ENCODE data around the gene MUC7.
"Not testable (repeated sequence)": the region's sequence is repeated elsewhere in the genome, so short reads cannot be mapped to it uniquely, and the experiment has no call there.

Gene MUC7

DNA sequence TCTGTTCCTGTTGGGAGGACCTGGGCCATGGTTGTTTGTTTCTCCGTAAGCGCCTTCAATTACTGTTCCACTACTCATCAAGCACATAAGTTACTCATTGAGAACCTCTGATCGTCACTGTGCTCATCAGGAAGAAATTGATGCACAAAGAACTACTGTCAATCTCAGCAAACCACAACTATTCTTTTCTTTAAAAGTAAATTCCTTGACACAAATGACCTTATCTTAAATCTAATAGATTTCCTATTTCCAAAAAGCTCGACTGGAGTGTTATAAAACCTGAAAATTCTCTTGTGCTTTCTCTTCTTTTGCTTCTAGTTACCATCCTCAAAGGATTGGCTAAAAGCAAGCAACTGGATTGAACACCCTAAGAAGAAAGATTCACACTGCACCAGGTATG is at the start of gene MUC7:
TSS of gene MUC7 (plus strand) at position 301 of the 400 bp plus-strand sequence. CDS start 1,825 bp downstream, outside the sequence.
- no peak for DNase-seq

DNA sequence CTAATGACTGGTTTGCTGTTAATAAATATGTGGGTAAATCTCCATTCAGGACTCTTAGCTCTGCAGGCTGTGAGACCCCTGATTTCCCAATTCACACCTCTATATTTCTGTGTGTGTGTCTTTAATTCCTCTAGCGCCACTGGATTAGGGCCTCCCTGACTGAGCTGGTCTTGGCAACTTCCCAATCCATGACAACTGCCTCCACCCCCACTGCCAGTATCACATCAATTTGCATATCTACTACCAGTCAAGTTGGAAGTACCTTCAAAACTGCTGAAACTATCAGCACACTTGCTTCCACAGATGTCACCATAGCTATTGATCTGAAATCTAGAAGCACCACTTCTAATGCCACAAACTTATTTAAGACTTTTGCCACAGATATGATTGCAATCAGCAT is 46.7 kb upstream of the MUC7 start:
- no peak for DNase-seq

DNA sequence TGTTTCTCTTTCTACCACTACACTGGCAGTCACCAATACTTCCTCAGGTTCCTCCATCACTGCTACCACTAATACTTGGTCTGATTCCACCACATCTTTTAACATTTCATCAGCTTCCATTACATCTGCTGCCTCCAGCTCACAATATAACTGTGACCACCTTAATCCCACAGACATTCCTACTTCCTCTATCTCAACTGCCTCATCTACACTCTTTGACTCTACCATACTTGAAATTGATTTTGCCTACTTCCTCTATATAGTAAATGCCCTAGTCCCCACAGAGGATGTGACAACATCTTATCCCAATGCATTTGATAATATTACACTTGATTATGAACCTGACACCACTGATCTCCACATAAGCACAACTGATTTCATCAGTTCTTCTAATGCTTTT is 45.2 kb upstream of the MUC7 start:
- no peak for DNase-seq

DNA sequence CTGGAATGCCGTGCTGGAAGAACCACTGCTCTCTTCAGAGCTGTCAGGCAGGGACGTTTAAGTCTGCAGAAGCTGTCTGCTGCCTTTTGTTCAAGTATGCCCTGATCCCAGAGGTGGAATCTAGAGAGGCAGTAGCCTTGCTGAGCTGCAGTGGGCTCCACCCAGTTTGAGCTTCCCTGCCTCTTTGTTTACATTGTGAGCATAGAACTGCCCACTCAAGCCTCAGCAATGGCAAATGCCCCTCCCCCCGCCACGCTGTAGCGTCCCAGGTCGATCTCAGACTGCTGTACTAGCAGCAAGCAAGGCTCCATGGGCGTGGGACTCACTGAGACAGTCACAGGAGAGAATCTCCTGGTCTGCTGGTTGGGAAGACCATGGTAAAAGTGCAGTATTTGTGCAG is 34.8 kb upstream of the MUC7 start:
- no peak for DNase-seq

DNA sequence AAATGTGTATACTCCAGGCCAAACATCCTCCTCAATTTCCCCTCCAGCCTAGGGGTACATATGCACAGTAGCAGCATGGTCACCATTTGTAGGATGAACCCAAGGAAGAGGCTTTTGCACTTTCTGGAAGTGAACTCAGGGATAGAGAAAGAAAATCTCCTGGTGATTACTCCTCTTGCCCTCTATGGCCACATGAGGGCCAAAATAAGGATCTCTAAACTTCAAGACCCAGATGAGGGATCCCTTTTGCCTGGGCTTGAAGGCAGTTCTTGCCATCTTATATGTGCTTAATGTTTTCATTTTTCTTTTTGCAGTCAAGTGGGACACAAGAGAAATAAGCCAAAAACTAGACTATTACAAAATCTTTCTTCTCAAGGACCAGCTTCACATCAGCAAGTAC is 29.5 kb upstream of the MUC7 start:
- DNase-seq, result no peak

DNA sequence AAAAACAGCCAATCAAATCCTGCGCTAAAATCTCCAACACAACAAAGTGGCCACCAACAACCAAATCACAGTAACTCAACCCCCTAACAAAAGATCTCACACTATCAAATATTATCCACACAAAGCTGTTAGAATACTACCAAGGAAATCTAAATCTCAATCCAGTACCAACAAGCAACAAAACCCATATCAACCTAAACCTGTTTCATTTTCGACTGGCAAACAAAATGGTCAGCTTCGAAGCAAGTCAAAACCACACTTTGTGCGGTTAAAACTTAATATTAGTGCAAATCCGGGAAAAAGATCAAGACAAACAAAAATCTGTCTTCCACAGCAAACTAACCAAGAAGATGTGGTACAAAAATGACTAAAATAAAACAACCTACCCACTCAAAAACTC is 28.7 kb upstream of the MUC7 start:
- DNase-seq, result no peak

DNA sequence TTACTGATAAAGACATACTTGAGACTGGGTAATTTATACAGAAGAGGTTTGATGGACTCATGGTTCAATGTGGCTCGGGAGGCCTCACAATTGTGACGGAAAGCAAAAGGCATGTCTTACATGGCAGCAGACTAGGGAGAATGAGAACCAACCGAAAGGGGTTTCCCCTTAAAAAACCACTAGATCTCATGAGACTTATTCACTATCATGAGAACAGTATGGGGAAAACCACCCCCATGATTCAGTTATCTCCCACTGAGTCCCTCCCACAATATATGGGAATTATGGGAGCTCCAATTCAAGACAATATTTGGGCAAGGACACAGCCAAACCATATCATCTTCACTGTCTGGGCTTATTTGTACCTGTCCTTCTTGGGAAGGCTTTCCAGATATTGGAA is 22.8 kb upstream of the MUC7 start:
- DNase-seq, result no peak

DNA sequence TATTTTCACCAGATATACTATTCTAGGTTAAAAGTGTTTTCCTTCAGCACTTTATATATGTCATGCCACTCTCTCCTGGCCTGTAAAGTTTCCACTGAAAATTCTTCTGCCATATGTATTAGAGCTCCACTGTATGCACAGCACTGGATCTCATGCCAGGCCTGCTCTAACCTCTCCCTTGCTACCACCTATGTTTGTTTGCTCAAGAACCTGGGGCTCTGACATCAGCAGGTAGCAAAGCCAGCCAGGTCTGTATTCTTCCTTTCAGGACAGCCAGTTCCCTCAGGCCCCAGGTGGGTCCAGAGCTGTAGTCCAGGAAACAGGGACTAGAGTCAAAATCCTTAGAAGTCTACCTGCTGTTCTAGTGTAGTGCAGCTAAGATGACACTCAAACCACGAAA is 19.1 kb upstream of the MUC7 start:
- no peak for DNase-seq

DNA sequence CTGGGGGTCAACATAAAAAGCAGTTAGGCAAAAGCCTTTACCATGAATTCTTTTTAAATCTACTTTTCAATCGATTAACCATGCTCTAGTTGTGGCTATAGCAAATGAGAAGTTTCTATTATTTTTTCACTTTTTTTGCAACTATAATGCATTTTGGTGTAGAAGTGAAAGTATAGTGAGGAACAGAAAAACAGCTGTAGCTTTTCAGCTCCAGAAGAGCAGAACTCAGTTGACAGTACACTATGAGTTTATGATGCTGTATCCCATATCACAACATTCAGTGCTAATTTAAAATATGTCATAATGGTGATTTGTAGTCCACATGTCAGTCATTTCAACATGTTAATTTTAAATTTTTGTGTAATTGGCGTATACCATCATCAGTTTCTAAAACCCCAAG is 8.7 kb upstream of the MUC7 start:
- no peak for DNase-seq

DNA sequence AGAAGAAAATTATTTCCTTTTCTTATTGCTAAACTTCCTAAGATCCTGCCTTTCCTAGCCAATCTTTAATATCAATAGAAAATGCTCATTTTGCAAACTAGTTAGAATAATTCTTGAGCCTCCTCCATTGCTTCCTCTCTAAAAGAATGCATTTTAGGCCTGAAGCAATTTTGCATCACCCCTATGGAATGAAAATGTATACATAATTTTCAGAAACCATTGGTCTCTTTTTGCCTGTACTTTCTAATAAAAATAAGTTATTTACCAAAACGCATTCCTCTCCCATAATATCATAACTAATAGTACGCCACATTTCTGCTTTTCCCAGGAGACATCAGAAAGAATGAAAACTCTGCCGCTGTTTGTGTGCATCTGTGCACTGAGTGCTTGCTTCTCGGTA is 1.7 kb downstream of the MUC7 start:
- no peak for DNase-seq

DNA sequence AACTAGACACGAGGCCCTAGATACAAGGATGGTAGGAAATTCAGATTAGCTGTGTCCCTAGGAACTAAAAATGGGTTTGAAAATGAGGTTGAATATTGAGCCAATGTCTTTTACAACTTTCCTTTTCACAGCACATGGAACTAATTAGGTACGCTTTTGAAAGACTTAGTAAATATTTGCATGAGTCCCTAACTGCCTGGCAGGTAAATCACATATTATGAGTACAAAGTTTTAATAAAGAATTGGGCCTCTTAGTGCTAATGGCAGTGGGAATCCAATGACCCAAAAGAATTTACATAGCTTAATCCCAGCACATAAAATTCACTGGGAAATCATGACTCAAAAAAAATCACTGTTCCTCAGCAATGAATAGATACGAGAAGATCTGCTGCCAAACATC is 16.8 kb downstream of the MUC7 start:
- no peak for DNase-seq

DNA sequence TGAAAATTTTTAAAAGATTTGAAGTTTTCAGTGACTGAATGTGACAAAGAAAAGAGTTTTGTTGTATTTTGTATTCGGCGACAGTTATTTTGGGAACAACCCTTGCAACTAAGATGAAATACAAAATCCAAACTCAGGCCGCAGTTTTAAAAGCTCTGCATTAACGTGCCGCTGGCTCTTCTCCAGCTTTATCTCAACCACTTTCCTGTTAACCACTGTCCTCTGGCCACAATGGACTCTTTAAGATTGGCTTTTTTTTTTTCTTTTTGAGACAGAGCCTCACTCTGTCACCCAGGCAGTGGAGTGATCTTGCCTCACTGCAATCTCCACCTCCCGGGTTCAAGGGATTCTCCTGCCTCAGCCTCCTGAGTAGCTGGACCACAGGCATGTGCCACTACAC is 24.2 kb downstream of the MUC7 start:
- DNase-seq, result no peak

DNA sequence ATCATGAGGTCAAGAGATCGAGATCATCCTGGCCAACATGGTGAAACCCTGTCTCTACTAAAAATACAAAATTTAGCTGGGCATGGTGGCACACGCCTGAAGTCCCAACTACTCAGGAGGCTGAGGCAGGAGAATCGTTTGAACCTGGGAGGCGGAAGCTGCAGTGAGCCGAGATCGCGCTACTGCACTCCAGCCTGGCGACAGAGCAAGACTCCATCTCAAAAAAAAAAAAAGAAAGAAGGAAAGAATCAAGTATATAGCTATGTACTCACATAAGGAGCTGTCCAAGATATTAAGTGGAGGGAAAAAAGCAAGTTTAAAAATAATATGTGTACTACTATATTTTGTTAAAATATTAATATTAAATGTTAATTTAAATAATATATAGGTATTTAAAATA is 29.8 kb downstream of the MUC7 start:
- DNase-seq, result not testable (repeated sequence)

DNA sequence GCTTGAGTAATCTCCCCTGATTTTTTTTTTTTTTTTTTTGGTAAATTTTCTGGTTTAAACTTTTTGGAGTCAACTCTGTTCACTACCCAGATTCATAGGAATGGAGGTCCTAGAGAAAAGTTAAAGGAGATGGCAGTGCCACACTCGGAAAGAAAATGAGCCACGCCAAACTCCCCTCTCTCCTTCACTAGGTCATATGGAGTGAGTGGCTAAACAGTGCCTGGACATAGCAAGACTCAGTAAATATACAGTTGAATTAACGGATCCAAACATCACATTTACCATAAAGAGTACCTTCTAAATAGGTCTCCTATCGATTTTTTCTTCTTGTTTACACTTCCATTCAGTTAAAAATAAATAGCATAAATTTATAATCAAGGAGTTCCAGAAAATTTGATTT is 32.7 kb downstream of the MUC7 start:
- DNase-seq, result no peak

DNA sequence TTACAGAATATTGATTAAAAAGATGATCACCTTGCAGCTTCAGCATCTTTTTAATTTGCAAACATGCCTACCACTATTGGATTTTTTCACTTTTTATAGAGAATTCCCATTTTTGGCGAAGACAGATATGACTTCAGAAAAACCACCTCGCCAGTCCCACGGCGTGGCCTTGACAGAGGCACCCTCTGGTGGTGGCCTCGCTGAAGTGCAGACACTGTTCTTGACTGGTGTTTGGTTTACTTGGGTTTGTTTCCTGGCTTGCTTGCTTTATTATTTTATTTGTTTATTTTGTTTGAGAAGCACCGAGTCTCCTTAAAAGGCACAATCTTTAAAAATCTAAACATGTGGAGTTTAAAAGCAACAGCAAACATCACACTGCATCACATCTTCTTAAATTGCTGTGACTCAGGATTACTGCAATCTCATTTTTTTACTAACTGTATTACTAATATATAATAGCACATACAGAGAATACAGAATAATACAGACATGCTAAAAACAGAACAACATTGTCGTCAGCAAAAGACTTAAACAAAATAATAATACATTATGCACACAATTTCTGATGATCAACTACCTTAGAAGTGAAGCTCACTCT is 33.3 kb downstream of the MUC7 start:
- peak; percentile 9 for DNase-seq

DNA sequence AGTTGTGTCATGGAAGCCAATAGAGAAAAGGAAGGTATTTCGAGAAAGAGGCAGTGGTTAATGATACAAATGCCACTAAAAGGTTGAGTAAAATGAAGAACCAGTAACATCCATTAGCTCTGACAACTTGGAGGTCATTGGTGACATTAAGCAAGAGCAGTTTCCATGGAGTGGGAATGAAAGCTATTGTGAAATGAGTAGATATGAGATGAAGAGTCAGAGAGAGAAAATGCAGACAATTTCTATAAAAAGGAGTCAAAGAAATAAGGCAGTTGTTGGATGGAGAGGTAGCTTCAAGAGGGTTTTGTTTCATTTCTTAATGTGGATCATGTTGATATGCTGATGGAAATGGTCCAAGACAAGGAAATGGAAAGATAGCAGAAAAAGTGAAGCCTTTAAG is 36.8 kb downstream of the MUC7 start:
- DNase-seq, result no peak

DNA sequence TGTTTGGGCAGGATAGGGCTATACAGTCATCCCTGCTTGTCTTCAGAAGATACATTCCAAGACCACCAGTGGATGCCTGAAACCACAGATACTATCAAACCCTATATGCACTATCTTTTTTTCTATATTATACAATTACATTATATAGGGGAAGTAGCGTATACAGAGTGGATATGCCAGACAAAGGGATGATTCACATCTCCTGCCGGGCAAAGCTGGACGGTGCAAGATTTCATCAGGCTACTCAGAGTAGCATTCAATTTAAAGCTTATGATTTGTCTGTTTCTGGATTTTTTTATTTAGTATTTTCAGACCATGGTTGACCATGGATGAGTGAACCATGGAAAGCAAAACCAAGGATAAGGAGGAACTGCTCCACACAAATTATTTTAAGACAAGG is 39.4 kb downstream of the MUC7 start:
- DNase-seq, result no peak

DNA sequence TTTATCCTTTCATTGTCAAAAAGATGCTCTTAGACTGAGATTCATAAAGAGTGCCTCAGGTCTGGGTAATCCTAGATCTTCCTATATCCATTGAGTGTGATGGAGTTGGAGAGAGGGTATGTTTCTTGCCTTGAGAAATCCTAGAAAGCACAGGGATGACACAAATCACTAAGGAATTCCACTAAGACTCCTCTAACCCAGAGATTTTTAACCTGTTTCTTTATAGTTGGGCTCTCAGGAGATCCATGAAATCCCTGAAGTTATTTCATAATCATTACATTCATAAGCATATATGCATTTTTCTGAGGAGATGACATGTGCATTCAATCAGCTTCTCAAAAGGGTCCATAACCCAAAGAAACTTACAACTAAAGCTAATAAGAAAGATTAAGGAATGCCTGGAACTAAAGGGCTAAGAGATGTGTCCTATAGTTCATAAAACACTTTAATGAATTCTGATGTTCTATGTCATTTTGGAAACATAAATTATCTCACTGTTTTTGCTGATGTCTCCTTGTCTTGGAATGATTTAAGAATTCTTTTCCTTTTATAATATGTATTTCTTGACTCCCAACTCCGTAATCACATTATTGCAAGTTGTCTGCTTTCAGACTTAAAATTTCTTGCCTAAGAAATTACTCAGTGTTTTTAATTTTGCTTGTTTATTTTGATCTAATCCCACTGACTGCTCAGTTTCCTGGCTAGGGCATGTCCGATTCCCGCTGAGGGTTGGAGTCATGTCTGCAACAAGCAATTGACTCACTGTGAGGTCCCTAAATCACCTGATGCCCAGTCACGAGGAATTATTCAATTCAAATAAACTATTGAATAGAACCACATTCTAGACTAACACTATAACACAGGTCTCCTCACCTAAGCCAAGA is 43.6 kb downstream of the MUC7 start:
- no peak for DNase-seq

DNA sequence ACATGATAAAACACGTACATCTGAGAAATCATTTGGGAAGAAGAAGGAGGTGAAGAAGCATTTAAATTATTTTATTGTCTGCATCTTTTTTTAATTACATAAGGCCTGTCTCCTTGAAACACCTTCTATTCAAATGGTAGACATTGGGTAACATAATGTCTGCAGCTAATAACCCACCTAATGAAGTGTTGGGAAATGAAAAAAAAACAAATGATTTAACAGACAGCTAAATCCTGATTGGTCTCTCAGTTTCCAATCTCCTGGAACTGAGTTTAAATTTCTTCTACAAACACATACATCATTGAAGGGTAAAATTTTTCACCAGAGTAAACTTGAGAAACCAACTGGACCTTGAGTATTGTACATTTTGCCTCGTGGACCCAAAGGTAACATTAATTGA is 46.3 kb downstream of the MUC7 start, which contains the start of gene AMTN:
TSS of gene AMTN (plus strand) at position 301 of the 400 bp plus-strand sequence. CDS start 209 bp downstream, outside the sequence.
- DNase-seq, result no peak

DNA sequence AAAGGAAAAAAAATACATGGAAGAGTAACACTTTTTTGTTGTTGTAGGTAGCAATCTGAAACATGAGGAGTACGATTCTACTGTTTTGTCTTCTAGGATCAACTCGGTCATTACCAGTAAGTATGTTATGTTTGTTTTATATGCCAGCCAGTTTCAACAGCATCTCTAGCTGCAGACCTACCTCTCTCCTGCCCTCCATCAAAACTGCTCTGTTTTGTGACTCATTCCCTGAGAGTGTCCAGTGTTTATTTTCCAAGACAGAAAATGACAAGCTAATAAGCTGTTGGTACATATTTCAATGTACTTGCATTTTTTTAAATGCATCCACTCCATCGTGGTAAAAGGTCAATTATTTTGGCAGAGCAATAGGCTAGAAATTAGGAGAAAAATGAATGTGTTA is 46.7 kb downstream of the MUC7 start:
- no peak for DNase-seq

DNA sequence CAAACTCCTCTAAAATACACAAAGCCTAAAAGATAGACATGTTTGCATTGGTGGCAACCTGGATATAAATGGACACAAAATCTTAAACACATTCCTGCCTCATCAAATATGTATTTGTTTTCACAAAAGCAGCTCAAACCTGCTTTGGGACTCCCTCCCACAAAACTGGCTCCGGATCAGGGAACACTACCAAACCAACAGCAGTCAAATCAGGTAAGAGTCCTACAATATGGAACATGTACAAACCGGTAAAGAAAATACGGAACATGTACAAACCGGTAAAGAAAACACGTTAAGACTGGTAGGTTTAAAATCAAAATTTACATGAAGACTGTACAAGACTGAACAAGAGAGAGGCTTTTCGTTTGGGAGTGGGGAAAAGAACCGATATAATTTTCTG is 50.6 kb downstream of the MUC7 start:
- DNase-seq, result no peak

DNA sequence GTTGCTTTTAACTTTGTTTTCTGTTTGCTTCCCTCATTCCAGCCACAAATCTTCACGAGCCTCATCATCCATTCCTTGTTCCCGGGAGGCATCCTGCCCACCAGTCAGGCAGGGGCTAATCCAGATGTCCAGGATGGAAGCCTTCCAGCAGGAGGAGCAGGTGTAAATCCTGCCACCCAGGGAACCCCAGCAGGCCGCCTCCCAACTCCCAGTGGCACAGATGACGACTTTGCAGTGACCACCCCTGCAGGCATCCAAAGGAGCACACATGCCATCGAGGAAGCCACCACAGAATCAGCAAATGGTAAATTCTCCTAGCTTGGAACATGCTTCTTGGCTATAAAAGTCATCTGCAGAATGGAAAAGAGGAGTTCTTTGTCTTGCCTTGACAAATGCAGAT is 59.0 kb downstream of the MUC7 start:
- DNase-seq, result no peak

DNA sequence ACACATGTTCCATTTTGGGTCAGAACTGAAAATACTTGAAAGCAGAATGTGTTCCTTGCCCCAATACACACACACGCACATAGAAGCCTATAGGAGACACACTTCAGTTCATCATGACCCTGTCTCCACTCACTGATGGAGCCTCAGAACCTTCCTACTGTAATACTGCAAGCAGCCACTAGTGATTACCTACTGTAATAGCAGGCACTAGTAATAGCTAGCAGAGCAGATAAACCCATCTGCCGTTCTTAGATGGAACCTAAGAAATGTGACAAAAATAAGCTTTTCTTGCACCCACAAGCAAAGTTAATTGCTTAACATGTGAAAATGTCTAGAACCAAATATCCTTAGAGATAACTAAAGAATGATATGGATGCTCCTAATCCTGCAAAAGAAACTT is 60.0 kb downstream of the MUC7 start:
- DNase-seq, result no peak

Measured in NCI-H1436 (cell line).